T47D (cell line): ENCODE results near the gene PRPF31.

Source experiments
- DNase-seq, 2 experiments: peaks; one replicate each; pipeline versions ENCODE4 v3.0.0 to v3.0.0-alpha.2; 2011 to 2012; ENCODE audit warnings: low read depth in 1 of 2, low spot score in 1 of 2
- JUND ChIP-seq: IDR thresholded peaks from 2 replicates; pipeline ENCODE4 v1.6.1; 2012; ENCODE audit warnings: low read depth
- in situ Hi-C: cut with HindIII; loops from 2 replicates; pipeline ENCODE4 v1.10.0; 2016; ENCODE audit warnings: low sequenced_read_pairs, low pct_unique_long_range_greater_than_20kb

The PRPF31 gene

DNA sequence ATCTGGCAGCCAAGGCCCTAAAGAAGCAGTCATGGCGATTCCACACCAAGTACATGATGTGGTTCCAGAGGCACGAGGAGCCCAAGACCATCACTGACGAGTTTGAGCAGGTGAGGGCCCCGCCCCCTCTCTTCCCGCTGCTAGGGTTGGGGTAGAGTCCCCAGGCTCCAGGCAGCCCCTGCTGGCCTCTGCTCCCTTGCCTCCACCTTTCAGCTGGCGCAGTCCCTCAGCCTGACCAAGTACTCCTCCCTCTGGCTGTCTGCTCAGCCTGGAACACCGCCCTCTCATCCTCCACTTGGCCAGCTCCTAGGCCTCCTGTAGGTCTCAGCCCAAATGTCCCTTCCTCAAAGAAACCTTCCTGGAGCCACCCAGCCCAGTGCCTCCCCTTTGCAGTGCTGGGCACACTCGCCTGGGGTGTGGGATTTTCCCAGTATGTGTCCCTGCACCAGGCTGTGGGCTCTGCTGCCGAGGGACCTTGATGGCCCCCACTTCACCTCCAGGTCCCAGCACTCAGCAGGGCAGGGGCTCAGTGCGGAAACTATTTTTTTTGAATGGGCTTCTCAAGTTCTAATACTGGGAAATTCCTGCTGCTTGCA is 38.3 kb downstream of the PRPF31 start:
- no peak for DNase-seq
- in situ Hi-C loops, result no loop called here

DNA sequence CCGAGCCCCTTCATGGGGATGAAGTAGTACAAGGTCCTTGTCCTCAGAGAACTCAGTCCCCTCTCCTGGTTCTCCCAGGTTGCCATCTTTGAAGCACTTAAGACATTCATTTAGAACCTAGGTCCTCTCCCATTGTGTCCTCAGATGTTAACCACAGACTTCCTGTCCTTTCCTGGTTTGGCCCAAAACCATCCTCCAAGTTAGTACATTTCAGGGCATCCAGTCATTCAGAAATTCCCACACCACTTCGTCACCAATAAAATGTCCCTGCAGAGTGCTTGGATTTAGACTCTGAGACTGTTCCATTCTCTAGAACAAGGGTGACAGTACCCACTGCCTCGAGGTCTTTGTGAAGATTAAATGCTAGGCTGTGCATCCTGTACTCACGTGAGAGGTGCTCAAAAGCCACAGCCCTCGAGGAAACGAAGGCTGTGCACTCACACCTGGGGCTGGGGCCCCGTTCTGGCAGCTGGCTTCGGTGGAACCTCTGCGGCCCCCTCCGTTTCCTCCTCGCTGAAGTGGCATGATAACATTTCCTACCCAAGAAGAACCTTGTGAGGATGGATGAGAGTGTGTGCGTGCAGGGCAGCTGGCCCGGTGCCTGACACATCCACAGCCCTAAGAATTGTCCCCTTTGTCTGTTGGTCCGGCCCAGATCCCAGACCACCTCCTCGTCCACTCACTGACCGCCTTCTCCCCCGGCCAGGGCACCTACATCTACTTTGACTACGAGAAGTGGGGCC is 39.2 kb downstream of the PRPF31 start:
- no peak for DNase-seq
- in situ Hi-C loops, result no loop called here
- no peak for TF ChIP-seq JUND

More for the DNA sequence above, 38.3 kb downstream of the PRPF31 start:
- no peak for TF ChIP-seq JUND

DNA sequence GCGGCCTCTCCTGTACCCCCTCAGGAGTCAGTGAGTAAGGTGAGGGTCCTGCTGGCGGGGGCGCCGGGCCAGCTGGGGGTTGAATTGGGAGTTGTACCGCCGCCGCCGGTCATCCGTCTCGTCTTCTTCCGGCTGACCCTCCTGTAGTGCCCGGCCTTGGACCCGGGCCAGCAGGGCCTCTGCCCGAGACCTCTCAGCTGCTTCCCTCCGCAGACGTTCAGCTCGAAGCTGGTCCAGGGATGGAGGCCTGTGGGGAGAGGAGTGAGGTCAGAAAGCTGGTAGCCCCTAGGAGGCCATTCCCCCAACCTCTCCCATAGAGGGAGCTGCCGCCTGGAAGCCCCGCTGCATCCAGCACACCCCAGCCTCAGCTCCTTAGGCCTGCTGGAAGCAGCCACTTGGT is 40.1 kb downstream of the PRPF31 start:
- TF ChIP-seq JUND, result no peak
- in situ Hi-C loops, result no loop called here
- no peak for DNase-seq

DNA sequence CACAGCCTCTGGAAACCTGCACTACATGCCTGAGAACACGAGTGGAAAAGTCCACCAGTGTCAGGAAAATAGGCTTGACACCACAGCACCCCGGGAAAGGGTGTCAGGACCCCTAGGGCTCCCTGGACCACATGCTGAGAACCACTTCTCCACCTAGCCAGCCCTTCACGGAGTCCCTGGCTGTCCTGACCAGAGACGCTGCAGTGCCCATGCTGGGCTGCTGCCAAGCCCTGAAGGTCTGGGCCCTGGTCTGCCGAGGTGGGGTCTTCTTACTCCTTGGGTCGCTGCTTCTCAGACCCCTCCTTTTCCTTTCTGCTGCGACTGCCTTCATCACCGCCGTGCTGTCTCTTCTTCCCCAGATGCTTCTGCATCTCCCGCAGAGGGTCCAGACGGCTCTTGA is 40.9 kb downstream of the PRPF31 start:
- TF ChIP-seq JUND, result no peak
- no peak for DNase-seq
- in situ Hi-C loops, result no loop called here

DNA sequence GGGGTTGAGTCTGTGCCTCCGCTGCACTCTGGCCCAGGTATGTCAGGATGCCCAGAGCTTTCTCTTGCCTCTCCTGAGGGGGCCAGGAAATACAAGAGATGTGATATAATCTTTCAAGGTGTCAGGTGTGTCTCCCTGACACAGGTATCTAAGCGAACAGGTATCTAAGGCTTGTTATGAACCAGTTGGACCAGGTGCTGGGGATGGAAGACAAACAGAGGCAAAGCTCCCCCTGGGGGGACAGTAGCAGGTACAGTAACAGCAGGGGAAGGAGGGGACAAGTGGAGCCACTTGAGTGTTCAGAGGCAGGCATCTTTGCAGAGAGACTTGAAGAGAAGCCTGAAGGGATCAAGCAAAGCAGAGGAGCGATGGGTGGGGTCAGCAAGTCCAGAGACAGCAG is 41.4 kb downstream of the PRPF31 start:
- in situ Hi-C loops, result no loop called here

DNA sequence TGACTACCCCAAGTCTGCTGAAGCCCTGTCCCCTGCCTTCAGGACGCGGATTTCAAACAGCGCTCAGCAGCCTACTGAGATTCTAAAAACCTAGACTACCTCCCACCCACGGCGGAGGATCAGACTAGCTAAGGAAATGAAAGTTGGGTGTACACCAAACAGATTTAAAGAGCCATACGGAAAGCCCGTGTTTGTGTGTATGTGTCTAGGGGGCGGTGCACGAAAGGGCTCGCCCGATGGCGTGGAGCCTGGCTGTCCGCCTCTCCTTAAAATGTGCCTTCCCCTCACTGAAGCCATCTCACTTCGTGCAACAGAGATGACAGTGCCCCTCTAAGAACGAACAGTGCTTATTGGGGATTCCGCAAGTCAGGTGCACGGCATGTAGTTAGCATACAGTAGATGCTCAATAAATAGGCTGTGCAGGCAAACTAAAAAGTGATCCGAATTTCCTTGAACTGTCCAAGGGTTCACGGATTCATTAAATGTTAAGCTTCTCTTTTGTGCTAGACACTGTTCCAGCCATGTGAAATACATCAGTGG is 43.3 kb downstream of the PRPF31 start:
- DNase-seq, result no peak
- no peak for TF ChIP-seq JUND
- in situ Hi-C loops, result no loop called here

More for the DNA sequence above, 41.4 kb downstream of the PRPF31 start:
- DNase-seq, result peak in 1 of 2 experiments; percentile 77
- no peak for TF ChIP-seq JUND

DNA sequence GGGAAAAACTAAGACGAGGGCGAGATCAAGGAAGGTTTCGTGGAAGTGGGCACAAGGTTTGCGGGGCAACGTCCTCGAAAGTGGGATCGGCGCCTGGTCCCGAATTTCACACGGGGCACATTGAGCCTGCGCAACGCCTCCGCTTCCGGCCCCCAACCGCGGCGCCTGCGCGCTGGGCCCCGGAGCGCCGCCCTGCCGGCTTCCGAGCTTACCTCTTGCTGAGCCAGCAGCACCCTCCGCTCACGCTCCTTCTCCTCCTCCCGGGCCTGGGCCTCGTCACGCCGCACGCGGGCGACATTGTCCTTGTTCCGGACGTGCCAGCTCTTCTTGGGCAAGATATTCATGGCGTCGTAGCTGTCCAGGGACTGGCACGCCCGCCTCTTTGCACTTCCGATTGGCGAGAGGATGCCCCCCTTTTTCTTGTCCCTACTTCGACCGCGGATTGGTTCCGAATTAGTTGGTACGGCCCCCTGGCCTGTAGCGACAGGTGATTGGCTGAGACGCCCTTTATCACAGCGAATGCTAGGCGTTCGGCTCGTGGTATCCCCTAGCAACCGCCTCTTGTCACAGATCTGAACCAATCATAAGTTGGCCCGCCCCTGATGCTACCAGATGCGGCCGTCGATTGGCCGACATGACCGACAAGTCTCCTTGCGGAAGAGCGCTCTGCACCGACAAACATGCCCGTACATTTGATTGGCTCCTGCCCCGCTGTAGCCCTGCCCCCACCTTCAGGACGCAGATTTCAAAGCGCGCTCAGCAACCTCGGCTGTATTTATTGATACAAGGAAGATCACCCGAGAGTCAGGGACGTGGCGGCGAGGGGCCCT is 44.0 kb downstream of the PRPF31 start, which contains the start of gene LENG1:
LENG1 (minus strand) TSS at position 370 of the 830 bp plus-strand sequence; CDS start at position 344, 26 bp downstream.
- peak; percentile 94 to 100 for DNase-seq
- in situ Hi-C loops, result no loop called here
- TF ChIP-seq JUND, result no peak

DNA sequence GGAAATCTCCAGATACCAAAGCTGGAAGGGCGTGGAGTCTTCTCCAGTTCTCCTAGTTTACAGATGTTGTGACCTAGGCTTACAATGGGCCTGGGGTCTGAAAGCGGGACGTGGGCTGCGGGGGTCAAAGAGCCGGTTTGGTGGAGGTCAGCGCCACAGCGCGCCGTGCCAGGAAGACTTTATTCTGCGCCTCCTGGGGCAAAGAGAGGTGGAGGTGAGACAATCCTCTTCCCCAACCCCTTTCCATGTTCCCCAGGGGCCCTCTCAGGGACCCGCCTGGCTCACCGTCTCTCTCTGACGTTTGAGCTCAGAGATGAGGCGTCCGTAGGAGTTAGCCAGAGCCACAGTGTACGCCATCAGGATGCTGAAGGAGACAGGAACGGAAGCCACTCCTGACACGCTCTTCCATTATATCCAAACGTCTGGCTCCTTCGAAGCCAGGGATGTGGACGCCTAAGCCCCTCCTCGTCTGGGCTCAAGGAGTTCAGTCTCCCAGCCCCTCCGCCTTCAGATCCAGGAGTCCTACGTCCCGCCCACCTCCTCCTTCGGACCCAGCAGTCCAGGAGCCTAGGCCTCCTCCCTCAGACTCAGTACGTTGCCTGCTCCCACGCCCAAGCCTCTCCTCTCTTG is 44.7 kb downstream of the PRPF31 start:
- DNase-seq, result no peak
- in situ Hi-C loops, result no loop called here
- no peak for TF ChIP-seq JUND

DNA sequence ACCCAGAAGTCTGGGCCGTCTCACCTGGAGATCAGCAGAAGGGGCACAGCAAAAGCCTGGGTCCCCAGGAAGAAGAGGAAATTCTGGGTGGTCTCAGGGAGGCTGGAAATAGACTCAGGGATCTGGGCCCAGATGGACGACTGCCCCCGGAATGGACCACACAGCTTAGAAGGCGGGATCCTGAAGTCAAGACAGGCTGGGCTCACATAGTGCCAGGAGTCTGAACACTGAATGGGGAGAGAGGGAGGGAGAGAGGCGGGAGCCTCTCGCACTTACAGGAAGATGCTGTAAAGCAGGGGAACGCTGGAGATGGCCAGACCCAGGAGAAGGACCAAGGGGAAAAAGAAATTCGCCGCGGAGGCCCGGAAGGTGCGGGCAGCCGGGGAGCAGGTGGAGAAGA is 45.3 kb downstream of the PRPF31 start:
- in situ Hi-C loops, result no loop called here
- DNase-seq, result no peak
- no peak for TF ChIP-seq JUND

DNA sequence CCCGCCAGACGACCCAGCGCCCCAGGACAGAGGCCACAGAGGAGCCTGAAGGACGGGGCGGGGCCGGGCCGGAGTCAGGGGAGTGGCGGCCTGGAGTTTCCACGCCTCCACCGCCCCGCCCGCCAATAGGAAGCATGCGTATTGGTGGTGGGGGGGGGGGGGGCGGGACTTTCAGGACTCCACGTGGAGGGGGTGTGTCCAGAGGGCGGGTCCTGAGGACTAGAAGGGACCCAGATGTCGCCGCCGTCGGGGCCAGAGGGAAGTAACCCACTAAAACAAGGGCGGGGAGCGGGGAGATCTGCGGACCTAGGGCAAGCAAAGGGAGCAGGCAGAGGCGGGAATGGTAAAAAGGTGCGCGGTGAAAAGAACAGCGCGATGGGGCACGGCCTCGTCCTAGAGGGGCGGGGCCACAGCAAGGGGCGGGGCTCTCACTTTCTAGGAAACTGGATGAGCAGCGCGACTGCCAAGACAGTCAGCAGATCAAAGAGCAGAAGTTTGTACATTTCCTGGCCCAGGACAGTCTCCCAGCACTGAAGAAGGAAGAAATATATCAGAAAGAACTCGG is 46.8 kb downstream of the PRPF31 start:
- no peak for TF ChIP-seq JUND
- in situ Hi-C loops, result no loop called here
- DNase-seq, result peak in 1 of 2 experiments; percentile 88

DNA sequence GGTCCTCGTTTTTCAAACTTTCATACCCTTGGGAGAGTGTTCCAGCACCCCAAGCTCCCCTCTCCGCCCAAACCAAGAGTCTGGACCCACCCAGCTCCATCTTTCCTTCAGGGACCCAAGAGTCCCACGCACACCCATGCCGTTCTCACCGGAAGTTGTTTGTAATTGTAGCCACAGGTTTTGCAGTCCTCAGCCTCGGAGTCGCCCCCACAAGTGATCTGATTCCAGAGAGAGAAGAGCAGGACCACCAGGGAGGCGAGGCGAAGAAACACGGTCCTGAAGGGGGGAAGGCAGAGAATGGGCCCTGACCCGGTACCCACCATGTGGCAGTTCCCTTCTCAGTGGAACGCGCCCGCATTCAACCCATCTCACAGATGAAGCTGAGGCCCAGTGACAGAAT is 47.3 kb downstream of the PRPF31 start:
- DNase-seq, result no peak
- in situ Hi-C loops, result no loop called here
- no peak for TF ChIP-seq JUND

DNA sequence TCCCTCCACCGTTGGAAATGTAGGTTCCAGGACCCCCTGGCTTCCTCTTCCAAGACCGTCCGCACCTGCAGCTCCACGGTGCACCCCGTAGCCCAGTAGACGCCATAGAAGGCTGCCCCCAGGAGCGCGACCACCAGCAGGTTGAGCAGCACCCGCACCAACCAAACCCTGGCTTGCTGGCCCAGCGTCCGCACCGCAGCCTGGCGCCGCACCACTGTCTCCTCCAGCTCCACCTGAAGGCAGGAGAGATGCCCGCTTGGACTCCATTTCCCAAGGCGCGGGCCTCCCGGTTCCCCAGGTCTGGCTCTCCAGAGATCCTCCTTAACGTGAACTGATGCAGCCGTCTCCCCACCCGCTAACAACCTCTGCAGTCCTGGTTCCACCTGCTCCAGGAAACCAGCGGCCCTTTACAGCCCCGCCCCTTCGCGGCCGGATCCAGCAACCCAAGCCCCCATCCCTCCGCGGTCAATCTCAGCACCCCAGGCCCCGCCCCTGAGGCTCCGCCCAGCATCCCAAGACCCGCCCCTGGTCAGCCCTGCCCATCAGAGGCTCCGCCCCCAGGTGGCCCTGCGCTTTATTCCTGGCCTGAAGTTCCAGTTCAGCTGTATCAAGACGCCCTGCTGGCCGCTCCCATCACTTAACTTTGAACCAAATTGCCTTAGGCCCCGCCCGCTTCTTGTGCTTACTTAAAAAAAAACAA is 49.0 kb downstream of the PRPF31 start:
- DNase-seq, result no peak
- in situ Hi-C loops, result no loop called here
- no peak for TF ChIP-seq JUND
